ENCODE results near the gene KCNJ15.

GRCh38 chr21:38334866-38335265, 78.1 kb downstream of the KCNJ15 start:
- no peak for TF ChIP-seq RCOR1 (IDR thresholded peaks at IDR 0.05; ENCODE audit: insufficient replicate concordance, low read length)
- TF ChIP-seq CTCF (conservative IDR thresholded peaks at IDR 0.05; ENCODE audit: low read depth, low read length): no peak
- no peak for TF ChIP-seq POLR2A (IDR thresholded peaks at IDR 0.05; ENCODE audit: low read depth, low read length)
- TF ChIP-seq CEBPB (IDR thresholded peaks at IDR 0.05; ENCODE audit: low read depth, low read length): no peak
- TF ChIP-seq RAD21 (IDR thresholded peaks at IDR 0.05; ENCODE audit: low read length): no peak

Data from IMR-90 (cell line).